B cell (primary cell): Measurements from ENCODE around the gene WDR18. TPM values are rescaled to one million over a fixed set of nuclear protein-coding genes. Genes with fewer than 3 reads are reported as not detected.

Experiments
- ATAC-seq: fragments of 200-7000 bp; cut with Tn5 transposase; one replicate; pipeline ENCODE4 v1.10.0; 2021; ENCODE audit warnings: low read depth, mild to moderate bottlenecking, moderate number of reproducible peaks, moderate library complexity
- CTCF ChIA-PET: fragments of 350-600 bp; sonication (Branson Sonifier 250); formaldehyde crosslinking; loops from one replicate; lab custom pipeline; 2021; ENCODE audit warnings: antibody characterized with exemption, inconsistent platforms; lab: Charles Lee
- POLR2A ChIA-PET: fragments of 350-600 bp; sonication (Branson Sonifier 250); formaldehyde crosslinking; loops from one replicate; lab custom pipeline; 2021; ENCODE audit warnings: antibody characterized with exemption; lab: Charles Lee
- DNase-seq: peaks from one replicate; pipeline ENCODE4 v3.0.0; 2013
- H2AFZ ChIP-seq: 2 replicates; pipeline ENCODE4 v1.6.1; 2012; ENCODE audit warnings: mild to moderate bottlenecking, low read depth, low read length; ENCODE audit not compliant: insufficient read depth, poor library complexity, severe bottlenecking
- H3K27ac ChIP-seq, 2 donors: 1 replicate in 1 of 2; 2 replicates in 1 of 2; pipeline ENCODE4 v1.5.1; 2012 to 2013; ENCODE audit warnings: low read length in 2 of 2, mild to moderate bottlenecking in 2 of 2, moderate library complexity in 1 of 2
- H3K27me3 ChIP-seq, 4 experiments: fragments of 200-600 bp in 1 of 4; sonication (generic) in 1 of 4; replicated peaks in 1 of 4; 1 replicate in 2 of 4; 2 replicates in 2 of 4; pipeline versions ENCODE4 v1.6.1 to v1.7.0; 2013 to 2016; ENCODE audit warnings: low read length in 3 of 4, mild to moderate bottlenecking in 2 of 4, mixed read lengths in 1 of 4, moderate library complexity in 1 of 4; ENCODE audit not compliant: insufficient read depth in 4 of 4, control insufficient read depth in 3 of 4; ENCODE audit errors: control extremely low read depth in 1 of 4
- H3K36me3 ChIP-seq, 2 experiments: replicated peaks in 1 of 2; 1 replicate in 1 of 2; 2 replicates in 1 of 2; pipeline versions ENCODE4 v1.6.1 to v1.7.1; 2013; ENCODE audit warnings: low read length in 1 of 2; ENCODE audit not compliant: insufficient read depth in 2 of 2, control insufficient read depth in 1 of 2; ENCODE audit errors: control extremely low read depth in 1 of 2, extremely low read depth in 1 of 2
- H3K4me1 ChIP-seq, 2 donors: fragments of 200-600 bp in 1 of 2; sonication (generic) in 1 of 2; 1 replicate in 1 of 2; 2 replicates in 1 of 2; pipeline versions ENCODE4 v1.5.1 to v1.6.1; 2013 to 2017; ENCODE audit warnings: low read length in 2 of 2; ENCODE audit not compliant: control insufficient read depth in 2 of 2, insufficient read depth in 2 of 2
- H3K4me2 ChIP-seq: replicated peaks from 2 replicates; pipeline ENCODE3; 2012; ENCODE audit warnings: mild to moderate bottlenecking, low read depth, low read length; ENCODE audit not compliant: poor library complexity, severe bottlenecking
- H3K4me3 ChIP-seq, 5 experiments: fragments of 200-600 bp in 1 of 5; sonication (generic) in 1 of 5; 1 replicate in 3 of 5; 2 replicates in 2 of 5; pipeline versions ENCODE4 v1.5.1 to v1.7.0; 2011 to 2016; ENCODE audit warnings: low read length in 4 of 5, mild to moderate bottlenecking in 4 of 5, low read depth in 2 of 5, control low read depth in 1 of 5, moderate library complexity in 1 of 5; ENCODE audit not compliant: insufficient read depth in 1 of 5; ENCODE audit errors: control extremely low read depth in 1 of 5, extremely low read depth in 1 of 5
- H3K79me2 ChIP-seq: fragments of 200-600 bp; sonication (generic); one replicate; pipeline ENCODE4 v1.6.0; 2016; ENCODE audit warnings: low read length; ENCODE audit not compliant: control insufficient read depth, insufficient read depth
- H3K9ac ChIP-seq: fragments of 200-600 bp; sonication (generic); 2 replicates; pipeline ENCODE4 v1.6.1; 2017; ENCODE audit warnings: mild to moderate bottlenecking, low read length, moderate library complexity
- H3K9me3 ChIP-seq, 3 donors: one replicate each; pipeline versions ENCODE4 v1.6.1 to v1.7.1; 2013; ENCODE audit warnings: low read length in 2 of 3; ENCODE audit not compliant: control insufficient read depth in 2 of 3, insufficient read depth in 1 of 3; ENCODE audit errors: control extremely low read depth in 1 of 3
- H4K20me1 ChIP-seq: 2 replicates; pipeline ENCODE4 v1.6.0; 2012; ENCODE audit warnings: mild to moderate bottlenecking, low read length; ENCODE audit not compliant: insufficient read depth, control insufficient read depth, poor library complexity, severe bottlenecking
- H3K27ac Mint-ChIP-seq: one replicate; pipeline ENCODE4 v1.8.0; 2021; ENCODE audit warnings: mixed read lengths
- H3K27me3 Mint-ChIP-seq: one replicate; pipeline ENCODE4 v1.8.0; 2021; ENCODE audit warnings: mixed read lengths
- H3K4me1 Mint-ChIP-seq: one replicate; pipeline ENCODE4 v1.8.0; 2021; ENCODE audit warnings: mixed read lengths
- H3K4me3 Mint-ChIP-seq: one replicate; pipeline ENCODE4 v1.8.0; 2021; ENCODE audit warnings: mixed read lengths
- H3K9me3 Mint-ChIP-seq: one replicate; pipeline ENCODE4 v1.8.0; 2022; ENCODE audit warnings: mixed read lengths; ENCODE audit not compliant: insufficient read depth
- EZH2 ChIP-seq: IDR thresholded peaks from 2 replicates; pipeline ENCODE4 v1.6.1; 2012; ENCODE audit warnings: borderline replicate concordance, low read depth, mild to moderate bottlenecking, moderate library complexity, low read length; ENCODE audit not compliant: insufficient read depth, poor library complexity, severe bottlenecking
- WGBS: methylation state at CpG from one replicate; pipeline ENCODE4 v1.1.5; 2013; ENCODE audit warnings: missing lambda C conversion rate; ENCODE audit not compliant: insufficient coverage; 5-methylcytosine and 5-hydroxymethylcytosine counted together
- intact Hi-C: fragments of 100-400 bp; cut with micrococcal nuclease; formaldehyde crosslinking; loops from one replicate; pipeline ENCODE4 v1.10.0; 2022
- polyA plus RNA-seq: library from polyadenylated mRNA; depleted of rRNA; stranded (reverse); fragments of >200 nt; gene quantifications from 2 replicates; pipeline ENCODE4 v1.2.3, GENCODE V29; 2012
- total RNA-seq, 2 donors: library from RNA; stranded (reverse); fragments of 120-200 nt in 1 of 2; gene quantifications; 1 replicate in 1 of 2; 2 replicates in 1 of 2; pipeline versions ENCODE4 v1.2.3 to v1.2.4, GENCODE V29; 2013 to 2022
- TF ChIP-seq, protein P1 (sequence below): fragments of 200-600 bp; IDR thresholded peaks from one replicate; pipeline ENCODE4 v1.8.0; 2022; ENCODE audit warnings: antibody characterized with exemption, mild to moderate bottlenecking

Gene WDR18
- total and polyA plus RNA-seq, 2 donors (not counting 1 experiment from before 2014, with no cell fraction given), result 48.5 to 60.5 TPM

DNA sequence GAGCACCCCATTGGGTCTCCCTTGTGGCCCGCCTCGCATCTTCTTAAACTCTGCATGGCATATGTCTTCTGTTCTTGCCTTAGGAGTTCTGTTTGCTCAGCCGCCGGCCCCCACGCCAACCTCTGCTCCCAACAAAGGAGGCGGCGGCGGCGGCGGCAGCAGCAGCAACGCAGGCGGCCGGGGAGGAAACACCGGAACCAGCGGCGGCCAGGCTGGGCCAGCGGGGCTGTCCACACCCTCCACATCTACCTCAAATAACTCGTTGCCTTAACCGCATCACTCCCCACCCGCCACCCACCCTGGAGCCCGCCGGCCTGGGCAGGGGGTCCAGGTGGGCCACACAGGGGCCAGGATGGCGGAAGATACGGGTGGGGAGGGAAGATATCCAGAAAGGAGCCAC, 12.3 kb upstream of the WDR18 start:
- Histone ChIP-seq H3K36me3 (peaks cover 6 to 39% of the 10 kb centered on the region in 2 experiments), H3K79me2 (no peaks in the 10 kb centered on the region), H3K4me1 (no peaks in the 10 kb centered on the region), H3K4me2 (no peak overlapping the region), H3K9ac (no peak overlapping the region), H2AFZ (no peak overlapping the region), H3K4me3 (no peak overlapping the region), H3K27ac (no peak overlapping the region), H3K27me3 (no peaks in the 10 kb centered on the region), H4K20me1 (no peaks in the 10 kb centered on the region), H3K9me3 (peaks cover 0 to 23% (median 6%) of the 10 kb centered on the region in 3 donors)
- POLR2A ChIA-PET, result interaction anchor here (0.7 kb wide), 1 partner anchor 29 kb away, joined by 3 read pairs; no protein-coding TSS in a partner anchor
- TF ChIP-seq EZH2, result no peak
- H3K9me3 Mint-ChIP-seq, result peaks cover 4% of the 10 kb centered on the region
- intact Hi-C loops, result no loop called here
- 98% methylated on average over 17 of the region's 24 CpGs for WGBS
- H3K27ac Mint-ChIP-seq, result no peak overlapping the region
- ATAC-seq, result no peak
- CTCF ChIA-PET, result interaction anchor here (0.7 to 1.7 kb wide), 2 partner anchors 8 to 13 kb away, joined by 3 to 5 read pairs; partner anchors contain the start of gene WDR18
- H3K27me3 Mint-ChIP-seq, result no peaks in the 10 kb centered on the region
- no peak overlapping the region for H3K4me3 Mint-ChIP-seq
- H3K4me1 Mint-ChIP-seq, result no peaks in the 10 kb centered on the region
- no peak for DNase-seq

- DNase-seq (no peak), ATAC-seq (no peak)
- Mint-ChIP-seq H3K27ac (no peak overlapping the region), H3K9me3 (peaks cover 4% of the 10 kb centered on the region), H3K4me3 (no peak overlapping the region), H3K4me1 (no peaks in the 10 kb centered on the region), H3K27me3 (no peaks in the 10 kb centered on the region)
- TF ChIP-seq, protein P1, sequence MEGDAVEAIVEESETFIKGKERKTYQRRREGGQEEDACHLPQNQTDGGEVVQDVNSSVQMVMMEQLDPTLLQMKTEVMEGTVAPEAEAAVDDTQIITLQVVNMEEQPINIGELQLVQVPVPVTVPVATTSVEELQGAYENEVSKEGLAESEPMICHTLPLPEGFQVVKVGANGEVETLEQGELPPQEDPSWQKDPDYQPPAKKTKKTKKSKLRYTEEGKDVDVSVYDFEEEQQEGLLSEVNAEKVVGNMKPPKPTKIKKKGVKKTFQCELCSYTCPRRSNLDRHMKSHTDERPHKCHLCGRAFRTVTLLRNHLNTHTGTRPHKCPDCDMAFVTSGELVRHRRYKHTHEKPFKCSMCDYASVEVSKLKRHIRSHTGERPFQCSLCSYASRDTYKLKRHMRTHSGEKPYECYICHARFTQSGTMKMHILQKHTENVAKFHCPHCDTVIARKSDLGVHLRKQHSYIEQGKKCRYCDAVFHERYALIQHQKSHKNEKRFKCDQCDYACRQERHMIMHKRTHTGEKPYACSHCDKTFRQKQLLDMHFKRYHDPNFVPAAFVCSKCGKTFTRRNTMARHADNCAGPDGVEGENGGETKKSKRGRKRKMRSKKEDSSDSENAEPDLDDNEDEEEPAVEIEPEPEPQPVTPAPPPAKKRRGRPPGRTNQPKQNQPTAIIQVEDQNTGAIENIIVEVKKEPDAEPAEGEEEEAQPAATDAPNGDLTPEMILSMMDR, result no peak
- no peak for TF ChIP-seq EZH2
- Histone ChIP-seq H3K4me3 (no peak overlapping the region), H3K27ac (no peak overlapping the region), H3K9ac (no peak overlapping the region), H3K4me2 (no peak overlapping the region), H3K9me3 (peaks cover 0 to 21% (median 6%) of the 10 kb centered on the region in 3 donors), H3K27me3 (no peaks in the 10 kb centered on the region), H3K4me1 (no peaks in the 10 kb centered on the region), H3K36me3 (peaks cover 6 to 34% of the 10 kb centered on the region in 2 experiments), H3K79me2 (no peaks in the 10 kb centered on the region), H2AFZ (no peak overlapping the region), H4K20me1 (no peaks in the 10 kb centered on the region)
- intact Hi-C loops, result no loop called here
- ChIA-PET POLR2A (no interaction called here), CTCF (interaction anchor here (1.1 kb wide), 1 partner anchor 39 kb away, joined by 5 read pairs; no protein-coding TSS in a partner anchor)
- WGBS, result 88% methylated on average over 4 of the region's 6 CpGs
Measured at GRCh38 chr19:972281-972680, 11.9 kb upstream of the WDR18 start.
